Tibial nerve (tissue), 3 donors: ENCODE results near the gene HIBADH.

Experiments used
- CTCF ChIP-seq, 5 experiments: fragments of 200-600 bp in 3 of 5; fragments of 450-650 bp in 2 of 5; sonication (generic) in 3 of 5; IDR thresholded peaks; one replicate each; pipeline ENCODE4 v1.5.1; 2016 to 2019; ENCODE audit warnings: antibody characterized with exemption in 5 of 5, mild to moderate bottlenecking in 3 of 5, moderate library complexity in 2 of 5
- POLR2A ChIP-seq, 2 donors: fragments of 450-650 bp; IDR thresholded peaks; one replicate each; pipeline ENCODE4 v1.6.1; 2017; ENCODE audit warnings: antibody characterized with exemption in 2 of 2, mild to moderate bottlenecking in 2 of 2, moderate library complexity in 2 of 2

- TF ChIP-seq POLR2A (IDR thresholded peaks at IDR 0.05) (no peak), CTCF (IDR thresholded peaks at IDR 0.05) (no peak)
Measured at GRCh38 chr7:27605283-27605682, 57.4 kb downstream of the HIBADH start.
